NAMALWA (cell line): ENCODE measurements around the gene METTL3.
A peak's percentile ranks its signal among the peaks of the same experiment; 100 is the strongest.

ENCODE experiments used
- DNase-seq: peaks from one replicate; pipeline ENCODE4 v3.0.0-alpha.2; 2015; ENCODE audit warnings: low spot score

METTL3 gene

DNA sequence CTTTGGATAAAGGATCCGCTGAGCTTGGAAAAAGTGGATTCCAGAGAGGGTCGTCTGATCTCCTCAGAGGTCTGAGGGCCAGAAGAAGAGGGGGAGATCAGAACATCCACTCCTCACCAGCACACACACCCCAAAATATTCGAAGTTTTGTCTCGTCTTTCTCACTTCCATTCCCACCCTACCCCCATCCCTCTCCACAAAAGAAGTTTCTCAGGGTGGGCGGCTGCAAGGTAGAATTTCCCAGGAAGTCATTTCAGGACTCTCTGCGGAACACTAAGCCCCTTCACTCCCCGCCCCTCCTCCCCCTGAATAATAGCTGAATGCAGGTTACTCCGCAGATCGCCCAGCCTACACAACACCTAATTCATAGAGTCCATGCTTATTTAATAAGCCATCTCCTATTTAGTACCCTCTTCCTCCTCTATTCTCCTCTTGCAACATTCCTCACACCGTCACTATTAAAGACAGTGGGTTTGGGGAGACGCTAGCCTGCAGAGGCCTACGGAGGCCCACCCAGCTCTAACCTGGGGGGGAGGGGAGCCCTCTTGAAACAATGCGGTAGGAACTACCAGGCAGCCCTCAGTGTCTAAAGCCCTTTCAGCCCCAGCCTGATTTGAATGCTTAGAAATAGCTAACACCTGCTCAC lies 15.7 kb upstream of the METTL3 start:
- no peak for DNase-seq

DNA sequence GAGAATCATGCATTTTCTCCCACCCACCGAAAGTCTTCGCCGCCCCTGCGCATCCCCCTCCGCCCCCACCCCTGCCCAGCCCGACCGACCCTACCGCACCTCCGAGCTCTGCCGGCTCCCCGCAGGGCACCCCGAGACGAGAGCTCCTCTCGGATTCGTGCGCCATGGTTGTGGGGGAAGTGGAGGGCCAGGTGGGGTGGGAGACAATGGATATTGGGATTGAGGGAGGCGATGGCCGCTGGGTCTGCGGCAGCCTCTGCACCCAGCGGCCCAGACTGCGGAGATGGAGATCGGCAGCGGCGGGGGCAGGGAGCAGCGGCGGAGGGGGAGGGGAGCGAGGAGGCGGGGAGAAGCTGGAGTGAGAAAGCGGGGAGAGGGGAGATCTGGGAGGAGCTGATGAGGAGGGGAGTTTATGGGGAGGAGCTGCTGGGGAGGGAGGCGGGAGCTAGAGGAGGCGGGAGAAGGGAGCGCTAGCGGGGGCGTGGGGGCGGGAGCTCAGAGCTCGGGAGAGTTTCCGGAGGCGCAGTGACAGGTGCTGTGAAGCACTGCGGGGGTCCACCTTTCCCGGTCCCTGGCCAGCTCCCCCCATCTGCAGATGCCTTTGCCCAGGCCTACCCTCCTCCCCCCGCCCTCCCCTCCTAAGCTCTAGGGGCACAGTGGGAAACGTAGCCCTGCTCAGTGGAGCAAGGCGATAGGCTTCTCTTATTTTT lies 15.0 kb upstream of the METTL3 start, which contains the start of gene SALL2:
SALL2 (minus strand) TSS at position 385 of the 710 bp plus-strand sequence; CDS start at position 166, 219 bp downstream.
- DNase-seq = no peak

DNA sequence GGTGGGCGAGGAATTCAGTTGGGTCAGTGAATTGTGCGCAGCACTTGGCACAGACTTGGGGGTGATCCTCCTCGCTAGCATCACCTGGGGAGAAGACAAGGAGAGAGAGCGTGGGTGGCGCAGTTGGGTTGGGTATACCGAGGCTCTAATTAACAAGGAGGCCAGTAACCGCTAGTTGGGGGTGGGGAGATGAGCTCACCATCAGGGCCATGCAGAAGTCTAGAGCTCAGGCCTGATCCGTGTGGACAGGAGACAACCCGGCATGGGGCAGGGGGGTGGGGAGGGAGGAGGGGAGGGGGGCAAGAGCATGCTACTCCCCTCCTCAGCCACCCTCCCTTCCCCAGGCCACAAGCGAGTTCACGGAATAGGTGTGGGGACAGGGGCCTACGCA lies 14.4 kb upstream of the METTL3 start:
- DNase-seq = no peak

DNA sequence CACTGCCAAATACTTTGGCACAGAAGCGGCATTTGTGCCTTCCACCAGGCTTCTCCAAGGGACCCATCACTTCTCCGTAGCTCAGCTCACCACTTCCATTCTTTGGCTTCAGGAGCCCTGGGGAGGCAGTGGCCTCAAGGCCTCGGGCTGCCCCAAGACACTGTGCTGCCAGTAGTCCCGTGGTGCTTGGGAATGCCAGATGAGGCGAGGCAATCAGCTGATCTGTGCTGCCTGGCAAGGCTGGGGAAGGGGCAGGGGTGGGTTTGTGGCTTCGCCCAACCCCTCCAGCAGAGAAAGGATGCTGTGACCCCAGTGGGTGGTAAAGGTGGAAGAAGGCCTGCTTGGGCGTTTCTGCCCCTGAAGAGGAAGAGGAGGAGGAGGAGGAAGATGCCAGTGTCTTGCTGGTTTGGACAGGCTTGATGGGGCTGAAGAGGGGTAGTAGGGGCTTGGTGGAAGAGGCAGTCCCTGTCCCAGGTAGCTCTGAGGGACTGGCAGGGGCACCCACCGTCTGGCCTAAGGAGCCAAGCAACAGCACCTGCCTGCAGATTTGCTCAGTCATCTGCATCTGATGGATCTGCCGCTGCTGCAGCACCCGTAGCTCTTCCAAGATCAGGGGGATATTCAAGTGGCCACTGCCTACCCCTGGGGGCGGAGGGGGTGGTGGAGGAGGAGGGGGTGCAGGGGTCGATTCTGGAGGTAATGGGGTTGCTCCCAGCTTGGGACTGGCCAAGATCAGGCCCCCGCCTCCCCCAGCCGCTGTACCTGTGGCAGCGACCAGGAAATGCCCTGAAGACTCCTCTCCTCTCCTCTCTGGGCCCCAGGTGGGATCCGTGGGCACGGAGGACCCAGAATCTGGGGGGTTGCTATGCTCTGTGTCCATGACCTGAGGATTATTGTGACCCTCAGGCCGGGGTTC lies 13.7 kb upstream of the METTL3 start:
- DNase-seq = no peak

DNA sequence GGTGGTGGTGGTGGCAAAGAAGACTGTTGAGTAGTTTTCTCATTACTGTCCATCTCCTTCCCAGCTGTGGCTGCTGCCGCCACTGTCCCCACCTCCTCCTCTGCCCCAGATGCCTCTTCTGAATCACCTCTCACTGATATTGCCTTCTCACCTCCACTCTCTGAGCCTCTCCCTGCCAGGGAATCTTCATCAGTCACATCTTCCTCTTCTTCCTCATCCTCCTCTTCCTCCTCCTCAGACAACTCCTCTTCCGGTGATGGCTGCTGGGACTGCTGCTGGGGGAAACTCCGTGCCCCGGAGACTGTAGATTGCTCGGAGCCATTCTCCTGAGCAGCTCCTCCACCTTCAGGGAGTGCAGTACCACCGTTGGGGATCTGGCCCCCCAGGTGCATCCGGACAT lies 12.1 kb upstream of the METTL3 start:
- DNase-seq = no peak

DNA sequence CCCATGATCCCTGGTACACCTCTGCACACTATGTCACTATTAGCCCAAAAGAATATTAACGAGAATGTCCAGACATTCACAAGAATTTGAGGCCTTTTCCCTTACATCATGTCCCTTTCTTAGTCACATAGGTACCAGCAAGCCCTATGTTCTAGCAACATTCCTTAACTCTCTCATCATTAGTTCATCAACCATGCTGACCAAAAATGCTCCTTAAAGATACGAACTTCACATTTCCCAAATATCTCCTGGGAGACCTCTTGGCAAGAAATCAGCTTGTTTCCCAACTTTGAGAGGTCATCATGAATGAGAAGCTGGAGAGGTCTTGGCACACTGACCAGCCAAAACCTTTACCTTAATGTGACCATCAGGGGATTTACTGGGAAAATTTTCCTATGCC lies 10.4 kb upstream of the METTL3 start:
- DNase-seq = no peak

DNA sequence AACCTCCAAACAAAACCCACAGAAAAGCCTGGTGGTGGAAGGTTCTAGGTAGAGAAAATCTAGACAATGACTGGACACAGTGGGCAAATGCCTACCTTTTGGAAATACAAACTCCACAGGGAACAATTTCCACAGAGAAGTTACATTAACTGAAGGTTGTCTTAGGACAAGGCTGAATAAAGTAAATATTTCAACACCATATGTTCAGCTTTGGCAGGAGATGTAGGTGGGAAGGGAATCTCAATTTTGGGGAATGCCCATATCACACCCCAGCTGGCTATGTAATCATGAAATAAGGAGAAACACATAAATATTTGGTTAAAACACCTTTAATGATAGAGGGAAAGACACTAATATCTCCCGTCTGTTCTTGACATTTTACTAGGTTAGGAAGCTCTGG lies 9.6 kb upstream of the METTL3 start:
- no peak for DNase-seq

DNA sequence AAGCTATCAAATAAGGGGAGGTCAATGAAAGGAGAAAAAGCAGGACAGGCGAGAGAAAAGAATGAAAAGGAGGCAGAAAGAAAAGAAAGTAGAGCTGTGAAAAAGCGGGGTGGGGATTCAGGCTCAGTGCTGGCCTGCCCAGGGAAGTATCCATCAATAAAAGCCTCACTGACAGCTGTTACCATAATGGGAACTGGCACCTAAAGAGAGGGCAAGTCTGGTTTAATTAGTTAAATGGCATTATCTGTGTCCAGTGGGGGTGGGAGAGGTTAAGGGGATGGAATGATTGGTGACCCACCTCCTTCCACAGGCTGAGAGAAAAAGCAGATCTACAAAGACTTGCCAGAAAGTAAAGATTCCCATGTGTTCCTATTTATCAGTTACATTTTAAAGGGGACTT lies 7.6 kb upstream of the METTL3 start:
- no peak for DNase-seq

DNA sequence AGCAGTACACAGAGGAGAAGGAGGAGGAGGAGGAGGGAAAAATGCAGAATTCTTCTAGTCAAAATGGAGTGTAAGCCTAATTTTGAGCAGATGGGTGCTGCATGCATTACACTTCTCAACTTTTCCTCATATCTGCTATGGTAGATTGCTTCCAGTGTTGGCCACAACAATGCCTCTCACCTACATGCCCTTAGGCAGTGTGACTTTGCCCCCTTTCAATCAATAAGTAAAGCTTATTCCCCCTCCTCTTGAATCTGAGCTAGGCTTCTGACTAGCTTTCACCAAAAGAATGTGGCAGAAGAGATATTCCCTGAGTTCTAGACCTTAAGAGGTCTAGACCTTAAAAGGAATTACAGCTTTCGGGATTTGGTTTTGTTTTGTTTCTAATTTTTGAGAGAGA lies 3.2 kb upstream of the METTL3 start:
- DNase-seq = no peak

DNA sequence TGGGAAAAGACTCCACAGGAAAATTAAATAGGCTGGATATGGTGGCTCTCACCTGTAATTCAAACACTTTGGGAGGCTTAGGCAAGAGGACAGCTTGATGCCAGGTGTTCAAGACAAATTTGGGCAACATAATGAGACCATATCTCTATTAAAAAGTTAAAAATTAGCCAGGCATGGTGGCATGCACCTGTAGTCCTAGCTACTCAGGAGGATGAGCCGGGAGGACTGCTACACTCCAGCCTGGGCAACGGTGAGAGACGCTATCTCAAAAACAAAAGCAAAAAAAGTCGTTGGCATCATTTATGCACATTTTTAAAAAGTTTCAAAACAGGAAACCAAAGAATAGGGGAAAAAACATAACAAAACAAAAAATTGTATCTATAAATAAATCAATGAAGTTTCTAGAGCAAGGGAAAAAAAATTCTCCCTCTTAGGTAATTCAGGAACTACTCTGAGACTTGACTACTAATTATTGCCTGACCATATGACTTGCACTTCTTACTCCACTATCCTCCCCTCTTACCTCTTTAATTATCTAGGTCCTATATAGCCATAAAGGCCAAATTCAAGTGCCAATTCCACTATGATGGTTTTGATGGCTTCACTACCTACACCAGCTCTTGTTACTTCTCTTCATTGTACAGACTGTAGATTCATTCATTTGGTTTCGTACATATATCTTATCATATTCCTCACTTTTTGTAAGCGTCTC lies 1.6 kb downstream of the METTL3 start:
- peak; percentile 15 for DNase-seq

DNA sequence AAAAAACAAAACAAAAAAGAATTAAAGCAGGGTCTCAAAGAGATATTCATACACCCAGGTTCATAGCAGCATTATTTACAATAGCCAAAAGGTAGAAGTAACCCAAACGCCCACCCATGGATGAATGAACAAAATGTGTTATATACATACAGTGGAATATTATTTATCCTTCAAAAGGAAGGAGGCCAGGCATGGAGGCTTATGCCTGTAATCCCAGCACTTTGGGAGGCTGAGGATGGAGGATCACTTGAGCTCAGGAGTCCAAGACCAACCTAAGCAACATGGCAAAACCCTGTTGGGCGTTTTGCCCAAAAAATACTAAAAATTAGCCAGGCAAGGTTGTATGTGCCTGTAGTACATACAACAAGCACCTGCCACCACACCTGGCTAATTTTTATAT lies 4.6 kb downstream of the METTL3 start:
- DNase-seq = no peak

DNA sequence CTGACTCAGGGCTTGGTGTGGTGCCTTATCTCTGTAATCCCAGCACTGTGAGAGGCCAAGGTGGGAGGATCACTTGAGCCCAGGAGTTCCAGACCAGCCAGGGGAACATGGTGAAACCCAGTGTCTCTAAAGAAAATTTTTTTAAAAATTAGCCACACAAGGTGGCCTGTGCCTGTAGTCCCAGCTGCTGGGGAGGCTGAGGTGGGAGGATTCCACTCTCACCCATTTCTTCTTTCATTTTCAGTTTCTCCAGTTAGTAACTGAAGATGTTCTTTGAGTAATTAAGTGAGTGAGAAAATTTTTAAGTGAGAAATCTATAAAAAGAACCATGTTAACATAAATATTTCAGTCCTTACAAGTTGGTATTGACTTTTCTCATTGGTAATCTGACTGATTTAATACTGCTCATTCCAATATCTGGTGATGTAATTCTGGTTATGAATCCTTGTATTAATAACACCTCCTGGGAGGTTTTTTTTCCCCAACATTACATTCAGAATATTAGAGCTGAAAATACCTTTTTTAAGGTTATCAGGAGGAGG lies 6.1 kb downstream of the METTL3 start:
- peak; percentile 26 for DNase-seq

DNA sequence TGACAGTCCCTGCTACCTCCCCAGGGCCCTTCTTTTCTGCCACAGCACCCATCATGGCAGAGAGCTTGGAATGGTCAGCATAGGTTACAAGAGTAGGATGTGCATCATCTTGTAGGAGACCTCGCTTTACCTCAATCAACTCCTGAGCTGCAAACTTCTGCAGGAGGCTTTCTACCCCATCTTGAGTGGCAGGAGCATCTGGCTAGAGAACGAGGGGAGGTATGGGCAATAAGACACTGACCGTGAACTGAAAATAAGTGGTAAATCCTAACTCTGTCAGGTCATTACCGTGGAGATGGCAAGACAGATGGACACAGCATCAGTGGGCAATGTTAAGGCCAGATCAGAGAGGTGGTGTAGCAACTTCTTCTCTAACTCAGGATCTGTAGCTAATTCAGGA lies 7.8 kb downstream of the METTL3 start:
- DNase-seq = no peak

DNA sequence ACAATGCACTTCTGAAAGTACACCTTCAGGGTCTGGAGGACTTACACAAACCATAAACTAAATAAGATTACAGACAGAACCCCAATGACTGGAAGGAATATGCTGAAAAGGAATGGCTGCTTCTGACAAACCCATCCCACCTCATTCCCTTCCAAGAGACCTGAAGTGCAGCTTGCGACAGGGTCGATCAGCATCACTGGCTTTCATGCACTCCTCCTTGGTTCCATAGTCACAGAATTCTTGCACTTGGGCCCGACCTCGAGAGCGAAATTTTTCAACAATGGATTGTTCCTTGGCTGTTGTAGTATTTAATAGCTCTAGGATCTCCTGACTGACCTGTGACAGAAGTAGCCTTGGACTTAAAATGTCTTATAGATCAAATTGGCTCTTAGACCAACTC lies 9.6 kb downstream of the METTL3 start:
- no peak for DNase-seq

DNA sequence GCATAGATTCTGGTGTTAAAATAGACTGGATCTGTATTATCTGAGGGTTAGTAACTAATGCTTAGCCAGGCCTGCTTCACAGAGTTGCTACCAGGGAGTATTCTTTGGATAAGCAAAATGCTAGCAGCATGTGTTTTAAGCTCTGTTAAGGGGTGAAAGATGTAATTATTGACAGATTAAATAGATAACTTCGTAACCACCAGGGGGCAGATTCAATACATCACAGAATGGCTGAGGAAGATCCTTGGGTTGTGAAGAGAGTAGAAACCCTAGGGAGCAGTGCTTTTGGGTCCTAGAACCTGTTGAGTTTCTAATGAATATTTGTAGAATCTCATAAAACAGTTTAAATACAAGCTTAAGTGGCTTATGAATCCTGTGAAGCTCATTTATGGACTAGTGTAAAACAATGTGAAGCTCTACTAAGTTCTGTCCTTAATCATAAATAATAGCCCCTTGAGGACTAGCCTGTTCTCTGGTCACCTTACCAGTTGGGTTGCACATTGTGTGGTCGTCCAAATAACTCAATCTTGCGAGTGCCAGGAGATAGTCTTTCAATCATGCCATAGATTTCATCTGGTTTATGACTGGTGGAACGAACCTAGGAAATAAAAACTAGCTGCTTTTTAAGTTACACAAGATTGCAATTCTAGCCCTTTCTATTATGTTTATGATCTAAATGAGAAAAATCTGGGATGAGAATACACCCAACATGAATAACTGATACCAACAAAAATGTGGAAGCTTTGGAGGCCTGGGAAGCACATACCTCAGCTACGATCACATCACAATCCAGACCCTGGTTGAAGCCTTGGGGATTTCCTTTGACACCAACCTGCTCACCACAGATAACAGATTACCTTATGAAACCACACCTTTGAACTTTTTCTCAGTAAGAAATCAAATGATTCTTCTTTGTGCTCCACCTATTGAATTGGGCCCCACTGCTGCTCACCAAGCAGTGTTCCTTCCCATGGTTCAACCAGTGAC lies 12.3 kb downstream of the METTL3 start:
- DNase-seq = peak; percentile 73

DNA sequence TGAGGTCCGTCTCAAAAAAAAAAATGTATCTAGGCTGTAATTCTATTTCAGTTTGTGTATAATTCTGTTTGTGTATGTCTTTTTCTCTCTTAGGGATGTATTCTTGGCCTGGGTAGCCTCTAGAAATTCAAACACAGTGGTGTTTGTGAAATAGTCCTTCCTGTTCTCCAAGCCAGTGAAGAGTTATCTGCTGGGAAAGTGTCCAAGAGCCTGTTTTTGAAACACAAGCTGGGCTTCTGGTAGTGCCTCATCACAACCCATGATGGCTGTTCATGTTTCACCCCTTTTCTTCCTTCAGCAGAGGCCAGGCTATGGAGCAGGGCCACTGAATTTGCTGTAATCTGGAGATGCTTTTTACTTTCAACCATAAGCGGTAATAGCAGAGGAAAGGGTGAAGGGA lies 14.7 kb downstream of the METTL3 start:
- no peak for DNase-seq

DNA sequence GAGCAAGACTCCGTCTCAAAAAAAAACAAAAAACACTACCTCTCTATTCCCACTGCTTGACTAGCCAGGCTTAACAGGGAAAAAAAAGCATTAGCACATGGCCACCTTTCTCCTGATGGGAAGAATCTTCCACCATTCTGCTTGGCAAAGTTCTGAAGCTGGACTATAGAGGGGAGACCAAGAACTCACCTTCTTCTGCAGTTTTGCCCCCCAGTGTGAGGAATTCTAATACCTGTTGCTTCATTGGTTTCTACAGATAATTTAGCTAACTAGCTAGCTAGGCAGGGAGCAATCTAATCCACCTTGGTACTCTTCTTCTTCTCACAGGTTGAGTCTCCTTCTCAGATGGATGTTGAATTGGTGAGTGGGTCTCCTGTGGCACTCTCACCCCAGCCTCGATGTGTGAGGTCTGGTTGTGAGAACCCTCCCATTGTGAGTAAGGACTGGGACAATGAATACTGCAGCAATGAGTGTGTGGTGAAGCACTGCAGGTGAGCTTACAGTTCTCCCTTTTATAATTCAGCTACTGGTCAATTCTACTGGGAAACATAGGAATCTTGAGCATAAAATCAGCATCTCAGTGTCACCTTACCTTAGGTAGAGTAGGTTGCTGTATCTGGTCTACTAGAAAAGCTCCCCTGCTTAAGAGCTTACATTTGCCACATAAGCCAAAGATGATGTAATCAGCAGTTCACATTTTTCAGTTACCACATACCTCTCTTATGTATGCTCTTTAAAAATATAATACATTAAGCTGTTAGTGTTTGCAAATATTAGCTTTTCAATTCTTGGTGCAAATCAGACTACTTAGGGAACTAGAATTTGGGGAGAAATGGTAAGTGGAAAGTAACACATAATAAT lies 16.0 kb downstream of the METTL3 start:
- no peak for DNase-seq

DNA sequence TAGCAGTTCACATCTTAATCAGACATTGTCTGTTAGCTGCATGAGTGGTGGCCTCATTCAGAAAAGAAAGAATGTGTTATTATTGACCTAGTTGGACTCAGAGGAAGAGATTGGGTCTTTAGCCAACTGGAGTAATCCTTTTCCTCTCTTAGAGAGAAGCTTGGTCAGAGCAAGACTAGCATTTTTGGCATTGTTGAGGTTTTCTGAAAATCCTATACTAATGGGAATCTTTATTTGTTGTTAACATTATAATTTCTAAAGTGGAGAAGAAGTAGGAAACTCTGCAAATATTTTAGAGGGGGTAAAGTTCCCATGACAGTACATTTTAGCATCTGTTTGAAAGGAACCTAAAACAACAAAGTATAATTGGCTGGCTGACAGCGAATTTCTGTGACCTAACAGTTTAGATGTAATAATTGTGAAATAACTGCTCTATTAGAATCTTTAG lies 24.5 kb downstream of the METTL3 start:
- DNase-seq = no peak

DNA sequence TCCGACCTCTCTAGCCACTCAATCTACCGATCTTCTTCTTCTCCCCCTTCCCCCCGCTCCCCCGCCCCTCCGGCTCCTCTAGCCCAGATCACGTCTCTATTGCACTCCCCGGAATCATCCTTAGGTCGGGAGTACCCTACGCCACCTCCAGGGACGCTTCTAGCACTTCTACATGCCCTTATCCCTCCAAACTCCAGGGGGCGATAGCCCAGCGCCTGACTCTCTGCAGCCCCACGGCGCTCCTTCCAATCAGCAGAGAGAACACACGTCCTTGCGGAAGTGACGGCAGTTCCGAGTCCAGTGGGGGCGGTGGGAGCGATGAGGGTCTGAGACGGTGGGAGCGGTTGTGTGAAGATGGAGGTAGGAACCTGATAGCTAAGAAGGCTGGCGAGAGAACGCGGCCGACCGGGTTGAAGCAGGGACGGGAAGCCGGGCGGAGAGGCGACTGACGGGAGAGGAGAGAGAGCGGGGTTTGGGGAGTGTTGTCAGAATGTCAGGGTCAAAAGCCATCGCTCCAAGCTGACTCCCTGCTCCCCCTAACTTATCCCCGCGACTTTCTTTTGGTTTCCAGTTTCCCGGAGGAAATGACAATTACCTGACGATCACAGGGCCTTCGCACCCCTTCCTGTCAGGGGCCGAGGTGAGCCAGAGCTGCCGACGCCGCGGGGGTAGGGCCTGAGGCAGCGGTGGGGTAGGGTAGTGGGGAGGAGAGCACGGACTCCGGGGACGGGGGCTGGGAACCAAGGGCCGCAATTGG lies 34.0 kb downstream of the METTL3 start, which contains the start of the genes RAB2B and TOX4:
RAB2B (minus strand) TSS at position 35 of the 757 bp plus-strand sequence. CDS start 87 bp downstream, outside the sequence.
TOX4 (plus strand) TSS at position 271 of the 757 bp plus-strand sequence; CDS start at position 355, 84 bp downstream.
- peak; percentile 99 for DNase-seq
